ENCODE results near the gene PLD4. TPM values are rescaled to one million over a fixed set of nuclear protein-coding genes. Genes with fewer than 3 reads are reported as not detected.

The PLD4 gene
- total RNA-seq, 1 donor from 2014 or later = 0.21 TPM

DNA sequence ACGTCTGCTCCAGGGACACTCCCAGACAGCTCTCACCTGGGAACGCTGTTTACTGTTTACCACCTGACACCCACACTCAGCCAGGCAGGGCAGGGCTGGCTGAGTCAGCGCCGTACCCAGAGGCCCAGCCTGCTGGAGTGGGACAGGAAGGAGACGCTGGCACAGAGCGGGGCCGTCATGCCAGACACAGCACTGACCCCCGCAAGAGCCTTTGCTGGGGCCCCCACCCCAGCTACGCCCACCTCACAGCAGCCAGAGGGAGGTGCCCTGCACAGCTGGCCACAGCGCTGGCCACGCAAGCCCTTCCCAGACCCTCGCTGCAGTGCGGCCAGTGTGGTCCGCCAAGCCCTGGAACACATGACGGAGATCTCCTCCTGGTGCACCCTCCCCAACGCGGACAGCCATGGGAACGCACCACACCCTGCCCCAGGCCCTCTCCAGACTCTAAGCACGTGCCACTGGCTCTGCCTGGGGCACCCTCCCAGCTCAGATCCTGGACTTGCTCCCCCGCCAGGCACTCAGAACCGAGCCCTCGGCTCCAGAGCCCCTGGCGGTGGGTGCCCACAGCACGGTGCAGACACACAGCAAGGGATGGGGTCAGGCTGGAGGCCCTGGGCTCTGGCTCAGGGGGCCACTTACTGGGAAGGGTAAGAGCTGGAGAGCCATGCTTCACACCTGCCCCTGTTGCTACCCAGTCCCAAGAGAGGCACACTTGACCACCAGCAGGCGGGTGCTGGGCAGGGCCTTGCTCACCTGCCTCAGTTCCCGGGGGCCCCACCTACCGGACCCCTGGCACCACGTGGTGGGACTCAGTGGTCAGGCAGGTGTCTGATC lies 47.8 kb downstream of the PLD4 start:
- intact Hi-C loops (cut with micrococcal nuclease) = no loop called here
- no peaks in the 10 kb centered on the region for H3K36me3 Mint-ChIP-seq (ENCODE audit: low read depth)
- H3K27ac Mint-ChIP-seq = no peak overlapping the region
- no peak overlapping the region for H3K4me3 Mint-ChIP-seq
- peaks cover 13% of the 10 kb centered on the region for H3K27me3 Mint-ChIP-seq (ENCODE audit: insufficient read depth)
- no peaks in the 10 kb centered on the region for H3K9me3 Mint-ChIP-seq
- H3K4me1 Mint-ChIP-seq (ENCODE audit: low read depth) = peaks cover 11% of the 10 kb centered on the region
- no peak for DNase-seq (ENCODE audit: low spot score)

DNA sequence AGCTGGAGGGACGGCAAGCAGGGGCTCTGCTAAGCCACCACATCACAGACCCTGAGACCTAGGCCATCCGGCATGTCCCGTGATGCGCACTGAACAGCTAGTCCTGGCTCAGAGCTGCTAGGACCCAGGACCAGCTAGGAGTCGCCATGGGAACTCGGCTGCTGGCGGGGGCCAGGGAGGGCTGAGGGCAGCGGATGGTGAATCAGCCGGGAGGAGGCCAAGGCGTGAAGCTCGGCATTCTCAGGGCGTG lies 48.4 kb downstream of the PLD4 start:
- peaks cover 11% of the 10 kb centered on the region for H3K4me1 Mint-ChIP-seq (ENCODE audit: low read depth)
- H3K9me3 Mint-ChIP-seq = no peaks in the 10 kb centered on the region
- DNase-seq (ENCODE audit: low spot score) = no peak
- peaks cover 11% of the 10 kb centered on the region for H3K27me3 Mint-ChIP-seq (ENCODE audit: insufficient read depth)
- H3K27ac Mint-ChIP-seq = no peak overlapping the region
- H3K4me3 Mint-ChIP-seq = no peak overlapping the region
- H3K36me3 Mint-ChIP-seq (ENCODE audit: low read depth) = no peaks in the 10 kb centered on the region
- intact Hi-C loops (cut with micrococcal nuclease) = no loop called here

DNA sequence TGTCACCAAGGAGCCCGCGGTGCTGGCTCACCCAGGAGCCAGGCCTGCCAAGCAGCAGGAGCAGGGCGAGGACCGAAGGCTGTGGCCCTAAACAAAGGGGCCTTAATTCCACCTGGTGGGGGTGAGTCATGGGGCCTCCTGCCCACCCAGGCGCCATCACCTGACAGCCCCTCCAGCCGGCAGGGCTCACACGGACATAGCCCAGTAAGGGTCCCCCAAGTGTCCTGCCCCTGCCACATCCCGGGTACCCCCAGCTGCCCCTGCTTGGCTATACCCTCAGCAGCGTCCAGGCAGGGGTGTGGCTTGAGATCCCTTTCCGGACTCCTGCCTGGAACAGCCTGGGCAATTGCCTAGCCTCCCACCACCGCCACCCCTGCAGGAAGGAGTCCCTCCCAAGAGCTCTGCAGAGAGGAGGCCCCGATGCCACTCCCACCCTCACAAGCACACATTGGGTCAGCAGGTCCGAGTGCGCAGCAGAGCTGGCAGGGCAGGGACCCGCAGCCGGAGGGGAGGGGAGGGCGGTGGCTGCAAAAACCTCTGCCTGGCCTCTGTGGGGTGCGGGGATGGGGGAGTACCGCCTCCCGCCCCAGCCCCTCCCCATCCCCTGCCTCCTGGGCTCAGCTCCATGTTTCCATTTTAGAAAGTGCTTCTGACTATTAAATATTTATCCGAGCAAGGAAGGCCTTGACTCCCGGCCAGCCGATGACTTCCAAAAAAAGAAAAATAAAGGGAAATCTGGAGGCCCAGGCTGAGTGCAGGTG lies 48.9 kb downstream of the PLD4 start:
- Mint-ChIP-seq H3K27ac (no peak overlapping the region), H3K4me3 (no peak overlapping the region), H3K27me3 (ENCODE audit: insufficient read depth) (peaks cover 11% of the 10 kb centered on the region), H3K4me1 (ENCODE audit: low read depth) (peaks cover 11% of the 10 kb centered on the region), H3K9me3 (no peaks in the 10 kb centered on the region), H3K36me3 (ENCODE audit: low read depth) (no peaks in the 10 kb centered on the region)
- intact Hi-C loops (cut with micrococcal nuclease) = no loop called here
- no peak for DNase-seq (ENCODE audit: low spot score)

DNA sequence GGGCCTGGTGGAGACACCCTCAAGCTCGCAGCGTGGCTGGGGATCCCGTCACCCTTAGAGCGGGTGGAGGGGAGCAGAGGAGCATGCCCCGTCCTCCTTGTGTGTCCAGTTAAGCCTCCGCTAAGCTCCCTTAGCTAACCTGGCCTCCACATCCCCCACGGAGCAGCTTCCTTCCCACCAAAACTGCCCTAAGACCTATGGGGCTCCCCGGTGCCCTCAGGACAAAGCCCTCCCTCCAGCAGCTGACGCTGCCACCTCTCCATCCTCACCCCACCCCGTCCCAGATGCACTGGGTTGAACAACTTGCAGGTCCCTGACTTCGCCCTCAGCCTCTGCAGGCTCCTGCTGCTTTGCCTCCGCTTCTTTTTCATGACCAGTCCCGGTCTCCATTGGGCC lies 49.5 kb downstream of the PLD4 start:
- H3K9me3 Mint-ChIP-seq = no peaks in the 10 kb centered on the region
- intact Hi-C loops (cut with micrococcal nuclease) = no loop called here
- H3K27me3 Mint-ChIP-seq (ENCODE audit: insufficient read depth) = peaks cover 16% of the 10 kb centered on the region
- no peak for DNase-seq (ENCODE audit: low spot score)
- H3K36me3 Mint-ChIP-seq (ENCODE audit: low read depth) = no peaks in the 10 kb centered on the region
- no peak overlapping the region for H3K27ac Mint-ChIP-seq
- peaks cover 11% of the 10 kb centered on the region for H3K4me1 Mint-ChIP-seq (ENCODE audit: low read depth)
- H3K4me3 Mint-ChIP-seq = no peak overlapping the region

DNA sequence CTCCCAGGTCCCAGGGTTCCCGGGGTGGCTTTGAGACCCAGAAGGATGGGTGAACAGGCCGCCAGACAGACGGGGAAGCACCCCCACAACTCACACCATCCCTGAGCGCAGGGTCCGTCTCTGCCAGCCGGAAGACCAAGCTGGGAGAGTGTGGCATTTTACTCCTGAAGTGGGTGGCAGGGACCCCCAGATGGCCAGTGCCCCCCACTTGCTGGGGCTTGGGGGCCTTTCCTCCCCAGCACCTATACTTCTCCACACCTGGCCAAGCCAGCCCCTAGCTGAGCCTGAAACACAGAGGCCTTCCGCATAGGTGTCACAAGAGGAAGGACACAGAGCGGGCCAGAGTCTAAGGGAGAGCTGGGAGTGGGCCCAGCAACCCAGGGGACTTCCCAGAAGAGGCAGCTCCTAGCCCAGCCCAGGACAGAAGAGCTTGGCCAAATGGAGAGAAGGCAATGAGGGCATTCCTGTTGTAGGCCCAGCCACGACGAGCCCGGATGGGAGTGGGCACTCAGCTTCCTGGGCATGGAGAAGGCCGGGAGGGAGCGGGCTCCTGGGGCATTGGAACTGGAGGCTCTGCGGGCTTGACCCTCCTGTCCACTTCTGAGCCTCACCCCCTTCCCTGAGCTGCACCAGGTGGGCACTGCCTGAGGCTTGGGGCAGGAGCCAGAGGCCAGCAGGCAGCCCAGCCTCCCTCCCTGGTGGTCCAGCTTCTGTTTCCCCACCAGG lies 50.1 kb downstream of the PLD4 start:
- no peaks in the 10 kb centered on the region for H3K36me3 Mint-ChIP-seq (ENCODE audit: low read depth)
- DNase-seq (ENCODE audit: low spot score) = no peak
- no peak overlapping the region for H3K27ac Mint-ChIP-seq
- intact Hi-C loops (cut with micrococcal nuclease) = loop anchor here (5.0 kb wide), 2 partner anchors 43 to 377 kb away; no protein-coding TSS in a partner anchor
- H3K9me3 Mint-ChIP-seq = no peaks in the 10 kb centered on the region
- no peak overlapping the region for H3K4me3 Mint-ChIP-seq
- H3K27me3 Mint-ChIP-seq (ENCODE audit: insufficient read depth) = peaks cover 23% of the 10 kb centered on the region
- H3K4me1 Mint-ChIP-seq (ENCODE audit: low read depth) = peaks cover 11% of the 10 kb centered on the region

DNA sequence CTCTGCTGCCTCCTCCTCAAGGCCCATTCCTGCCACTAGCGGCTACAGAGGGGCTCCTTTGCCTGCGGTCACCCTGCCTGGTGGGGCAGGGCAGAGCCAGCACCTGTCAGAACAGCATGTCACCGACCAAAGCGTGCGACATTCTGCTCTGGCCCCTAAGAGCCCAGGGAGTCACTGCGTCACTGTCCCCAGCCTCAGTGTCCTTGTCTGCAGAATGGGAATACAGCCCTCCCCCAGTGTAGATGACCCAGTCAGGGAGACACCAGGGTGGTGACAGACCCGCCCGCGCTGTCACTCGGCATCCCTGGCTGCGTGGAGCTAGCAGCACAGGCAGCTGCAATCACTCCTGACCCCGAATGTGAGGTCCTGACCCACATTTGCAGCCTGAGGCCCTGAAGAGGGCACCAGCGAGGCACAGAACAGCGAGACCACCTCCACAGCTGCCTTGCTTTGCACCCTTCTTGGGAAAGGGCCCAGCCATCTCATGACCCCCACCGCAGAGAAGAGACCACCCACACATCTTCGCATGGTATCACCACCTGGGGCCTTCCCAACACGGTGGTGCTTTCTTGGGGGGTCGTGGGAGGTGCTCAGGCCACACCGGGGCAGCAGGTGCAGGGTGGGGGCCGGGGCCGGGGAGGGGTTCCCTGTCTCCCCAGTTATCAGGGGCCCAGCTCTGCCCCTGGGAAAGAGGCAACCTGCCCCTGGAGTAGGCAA lies 51.0 kb downstream of the PLD4 start:
- Mint-ChIP-seq H3K9me3 (no peaks in the 10 kb centered on the region), H3K4me3 (no peak overlapping the region), H3K27ac (no peak overlapping the region), H3K4me1 (ENCODE audit: low read depth) (peaks cover 11% of the 10 kb centered on the region), H3K36me3 (ENCODE audit: low read depth) (no peaks in the 10 kb centered on the region), H3K27me3 (ENCODE audit: insufficient read depth) (peaks cover 24% of the 10 kb centered on the region)
- DNase-seq (ENCODE audit: low spot score) = no peak
- intact Hi-C loops (cut with micrococcal nuclease) = loop anchor here (1.0 to 5.0 kb wide), 5 partner anchors 43 to 377 kb away; partner anchors contain the start of gene CDCA4

DNA sequence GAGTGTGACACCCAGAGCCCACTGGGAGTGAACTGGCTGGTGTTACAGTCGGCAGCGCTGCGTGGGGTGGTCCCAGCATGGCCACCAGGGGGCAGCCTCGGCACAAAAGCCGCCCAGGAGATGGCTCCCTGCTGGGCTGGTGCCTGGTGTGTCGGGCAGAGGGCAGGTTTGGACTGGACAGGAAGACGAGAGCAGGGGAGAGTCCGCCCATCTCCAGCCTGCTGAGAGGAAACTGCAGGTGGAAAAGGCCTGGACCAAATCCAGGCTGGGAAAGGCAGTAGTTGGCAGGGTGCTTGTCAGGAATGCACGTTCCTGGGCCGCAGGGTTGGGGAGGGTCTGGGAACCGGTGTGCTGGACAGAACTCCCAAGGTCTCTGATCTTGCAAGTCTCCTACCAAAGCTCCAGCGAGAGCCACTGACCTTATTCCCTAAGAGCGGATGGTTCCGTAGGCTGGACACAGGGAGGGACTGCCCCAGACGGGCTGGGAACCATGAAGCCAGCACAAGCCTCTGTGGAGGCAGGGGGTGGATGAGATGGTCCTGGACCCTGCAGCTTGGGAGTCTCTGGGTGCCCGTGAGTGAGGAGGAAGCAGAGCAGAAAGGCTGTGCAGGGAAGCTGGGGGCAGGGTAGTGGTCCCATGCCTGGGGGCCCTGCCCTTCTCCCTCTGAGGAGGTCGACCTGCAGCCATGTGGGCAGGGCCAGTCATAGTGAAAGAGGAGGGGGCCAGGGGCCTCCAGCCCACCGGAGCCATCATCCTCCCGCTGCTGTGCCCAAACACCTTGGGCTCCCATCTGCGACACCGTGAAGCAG lies 51.7 kb downstream of the PLD4 start:
- Mint-ChIP-seq H3K4me3 (peak overlapping the region; percentile 64), H3K36me3 (ENCODE audit: low read depth) (no peaks in the 10 kb centered on the region), H3K27me3 (ENCODE audit: insufficient read depth) (peaks cover 24% of the 10 kb centered on the region), H3K4me1 (ENCODE audit: low read depth) (peaks cover 11% of the 10 kb centered on the region), H3K27ac (peak overlapping the region; percentile 35), H3K9me3 (no peaks in the 10 kb centered on the region)
- intact Hi-C loops (cut with micrococcal nuclease) = loop anchor here (1.0 to 5.0 kb wide), 5 partner anchors 44 to 376 kb away; partner anchors contain the start of gene CDCA4
- DNase-seq (ENCODE audit: low spot score) = peak; percentile 77

DNA sequence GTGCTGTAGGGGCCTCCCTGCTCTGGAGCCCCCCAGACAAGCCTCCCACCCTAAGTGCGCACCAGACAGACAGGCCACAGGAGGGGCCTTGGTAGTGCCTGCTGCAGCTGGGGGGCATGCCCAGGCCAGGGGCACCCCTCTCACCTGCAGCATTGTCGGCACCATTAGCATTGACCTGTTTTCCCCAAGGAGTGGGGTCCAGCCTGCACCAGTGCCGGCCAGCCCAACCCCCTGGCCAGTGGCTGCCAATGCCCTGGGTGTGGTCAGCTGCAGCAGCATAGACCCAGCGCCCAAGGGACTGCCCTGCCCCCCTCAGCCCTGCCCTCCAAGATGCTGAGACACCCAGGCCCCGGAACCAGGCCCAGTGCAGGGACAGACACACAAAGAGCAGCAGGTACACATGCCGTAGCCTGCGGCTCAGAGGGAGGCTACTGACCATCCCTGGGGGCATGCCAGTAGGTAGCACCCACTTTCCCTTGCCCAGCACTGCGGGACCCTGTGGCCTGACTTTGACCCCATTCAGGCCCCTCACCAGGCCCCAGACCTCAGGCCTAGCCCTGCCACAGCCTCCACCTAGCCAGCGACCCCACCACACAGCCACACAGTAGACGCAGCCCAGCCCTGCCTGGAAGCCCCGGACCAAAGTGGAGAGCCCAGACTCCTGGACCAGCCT lies 52.5 kb downstream of the PLD4 start:
- Mint-ChIP-seq H3K9me3 (no peaks in the 10 kb centered on the region), H3K27ac (no peak overlapping the region), H3K27me3 (ENCODE audit: insufficient read depth) (peaks cover 22% of the 10 kb centered on the region), H3K4me1 (ENCODE audit: low read depth) (peaks cover 11% of the 10 kb centered on the region), H3K36me3 (ENCODE audit: low read depth) (no peaks in the 10 kb centered on the region), H3K4me3 (peak overlapping the region; percentile 81)
- intact Hi-C loops (cut with micrococcal nuclease) = loop anchor here (2.0 to 5.0 kb wide), 3 partner anchors 45 to 375 kb away; no protein-coding TSS in a partner anchor
- DNase-seq (ENCODE audit: low spot score) = no peak

DNA sequence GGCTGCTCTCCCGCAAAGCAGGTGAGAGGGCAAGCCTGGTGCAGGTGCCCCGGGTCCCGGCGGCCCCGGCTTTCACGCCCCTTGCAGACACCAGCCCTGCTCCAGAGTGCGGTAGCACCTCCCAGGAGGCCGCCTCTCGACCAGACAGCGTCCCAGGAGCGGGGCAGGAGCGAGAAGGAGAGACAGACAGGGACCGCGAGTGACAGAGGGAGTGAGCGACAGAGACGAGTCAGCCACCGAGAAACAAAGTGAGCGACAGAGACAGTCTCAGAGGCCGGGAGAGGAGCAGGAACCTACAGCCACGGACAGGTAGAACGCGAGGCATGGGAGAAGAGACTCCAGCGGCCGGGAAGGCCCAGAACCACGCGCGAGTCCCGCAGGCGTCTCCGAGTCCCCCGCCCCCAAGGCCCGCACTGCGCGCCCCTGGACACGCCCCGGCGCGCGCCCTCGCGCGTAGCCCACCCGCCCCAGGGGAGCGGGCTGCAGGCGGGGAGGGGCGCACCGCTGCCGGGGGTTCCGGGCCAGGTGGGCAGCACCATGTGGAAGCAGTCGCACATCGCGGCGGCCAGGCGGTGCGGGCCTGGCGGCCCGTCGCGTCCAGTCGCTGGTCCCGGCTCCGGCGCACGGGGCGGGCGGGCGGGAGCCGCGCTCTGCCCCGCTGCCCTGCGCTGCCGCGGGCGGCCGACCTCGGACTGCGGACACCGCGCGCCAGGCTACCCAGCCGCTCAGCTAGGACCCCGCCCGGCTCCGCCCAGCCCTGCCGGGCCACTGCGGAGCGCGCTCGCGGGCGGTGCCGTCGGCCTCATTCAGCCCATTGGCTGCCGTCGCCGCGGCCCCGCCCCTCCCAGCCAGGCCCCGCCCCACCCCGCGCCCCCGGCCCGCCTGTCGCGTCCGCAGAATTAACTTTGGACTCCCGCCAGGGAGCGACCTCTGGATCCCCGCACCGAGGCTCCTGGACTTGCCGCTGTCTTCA lies 53.3 kb downstream of the PLD4 start, which contains the start of gene AHNAK2:
Gene AHNAK2, minus strand, starts transcription at position 694 of the 973 bp plus-strand sequence. Its CDS starts 137 bp downstream, at position 557.
- H3K4me1 Mint-ChIP-seq (ENCODE audit: low read depth) = peaks cover 11% of the 10 kb centered on the region
- intact Hi-C loops (cut with micrococcal nuclease) = loop anchor here (2.0 to 5.0 kb wide), 3 partner anchors 46 to 374 kb away; no protein-coding TSS in a partner anchor
- no peak within 1 kb of the TSS for H3K27ac Mint-ChIP-seq
- H3K36me3 Mint-ChIP-seq (ENCODE audit: low read depth) = no peaks in the 10 kb centered on the region
- DNase-seq (ENCODE audit: low spot score) = peak; percentile 62
- H3K4me3 Mint-ChIP-seq = peak within 1 kb of the TSS; percentile 81
- no peaks in the 10 kb centered on the region for H3K9me3 Mint-ChIP-seq
- peaks cover 22% of the 10 kb centered on the region for H3K27me3 Mint-ChIP-seq (ENCODE audit: insufficient read depth)

DNA sequence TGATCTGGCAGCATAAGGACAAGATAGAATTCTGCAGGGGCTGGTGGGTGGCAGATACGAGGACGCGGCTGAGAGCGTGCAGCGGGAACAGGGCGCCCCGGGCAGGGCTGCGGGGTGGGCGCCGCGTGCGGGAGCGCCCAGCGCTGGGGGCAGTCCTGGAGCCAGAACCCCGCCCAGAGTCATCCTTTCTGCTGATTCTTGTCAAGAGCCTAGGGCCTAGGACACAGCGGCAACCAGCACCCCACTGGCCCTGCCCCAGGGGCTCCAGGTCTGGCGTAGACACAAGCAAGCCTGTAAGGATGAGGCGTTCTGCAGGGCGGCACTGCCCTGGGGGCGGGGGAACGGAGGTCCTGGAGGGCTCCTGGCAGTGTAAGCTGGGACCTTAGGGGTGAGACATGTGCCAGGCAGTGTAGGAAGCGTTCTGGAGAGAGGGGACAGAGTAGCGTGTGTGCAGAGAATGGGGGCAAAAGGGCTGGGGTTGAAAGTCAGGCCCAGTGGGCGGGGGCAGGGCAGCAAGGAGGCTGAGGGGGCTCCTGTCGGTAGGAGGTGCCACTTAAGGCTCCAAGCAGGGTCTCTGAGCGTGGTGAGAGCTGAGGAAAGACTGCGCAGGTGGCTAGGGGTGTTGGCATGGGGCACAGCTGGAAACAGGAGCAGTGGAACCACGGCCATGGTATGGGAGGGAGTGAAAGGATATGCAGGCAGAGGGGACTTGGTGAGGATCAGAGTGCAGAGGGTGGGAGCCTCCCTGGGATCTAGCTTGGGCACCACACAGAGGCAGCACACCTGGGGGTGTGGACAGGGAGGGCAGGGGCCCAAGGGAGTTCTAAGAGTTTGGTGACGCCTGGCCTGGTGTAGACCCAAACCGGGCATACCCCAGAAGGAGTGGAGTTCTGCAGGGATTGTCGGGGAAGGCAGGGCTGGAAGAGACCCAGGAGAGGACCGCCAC lies 54.3 kb downstream of the PLD4 start:
- Mint-ChIP-seq H3K27me3 (ENCODE audit: insufficient read depth) (peaks cover 22% of the 10 kb centered on the region), H3K9me3 (no peaks in the 10 kb centered on the region), H3K4me3 (peak overlapping the region; percentile 19), H3K27ac (no peak overlapping the region), H3K4me1 (ENCODE audit: low read depth) (peaks cover 11% of the 10 kb centered on the region), H3K36me3 (ENCODE audit: low read depth) (no peaks in the 10 kb centered on the region)
- intact Hi-C loops (cut with micrococcal nuclease) = loop anchor here (5.0 kb wide), 2 partner anchors 47 to 373 kb away; no protein-coding TSS in a partner anchor
- DNase-seq (ENCODE audit: low spot score) = no peak

All from activated T-helper 1 cell treated with anti-CD3 and anti-CD28 coated beads, Interleukin-12 subunit alpha, Interleukin-12 subunit beta, Interleukin-2, Interleukin-4 antibody, amounts not matched to agents 30 ng/mL and 10 ng/mL and 1 ng/mL, durations not matched to agents 14 hours and 24 hours and 36 hours (primary cell).